GM12891 (cell line): Measurements from ENCODE around the gene TSC22D2.

Source experiments
- PAX5 ChIP-seq: IDR thresholded peaks from 2 replicates; pipeline ENCODE4 v1.6.1; 2011; ENCODE audit warnings: low read length, moderate library complexity, mild to moderate bottlenecking; ENCODE audit not compliant: insufficient read depth, severe bottlenecking
- POLR2A ChIP-seq: IDR thresholded peaks from 2 replicates; pipeline ENCODE4 v1.6.1; 2011; ENCODE audit warnings: low read depth, low read length, control low read depth
- POLR2AphosphoS5 ChIP-seq: IDR thresholded peaks from 2 replicates; pipeline ENCODE4 v1.6.1; 2011; ENCODE audit warnings: low read depth, low read length, control low read depth
- TAF1 ChIP-seq: IDR thresholded peaks from 2 replicates; pipeline ENCODE4 v1.6.1; 2011; ENCODE audit warnings: low read depth, low read length, control low read depth

GRCh38 chr3:150469031-150469930, 61.2 kb downstream of the TSC22D2 start:
- TF ChIP-seq TAF1 (no peak), POLR2A (no peak), POLR2AphosphoS5 (no peak), PAX5 (no peak)
